ENCODE data around the gene TSPAN18. TPM values are rescaled to one million over a fixed set of nuclear protein-coding genes. Genes with fewer than 3 reads are reported as not detected.

The TSPAN18 gene
- total RNA-seq, 4 donors from 2014 or later: 2.2 to 18.1 (median 3.4) TPM

GRCh38 chr11:44798607-44798972, 71.8 kb downstream of the TSPAN18 start:
- TF ChIP-seq, protein P1, sequence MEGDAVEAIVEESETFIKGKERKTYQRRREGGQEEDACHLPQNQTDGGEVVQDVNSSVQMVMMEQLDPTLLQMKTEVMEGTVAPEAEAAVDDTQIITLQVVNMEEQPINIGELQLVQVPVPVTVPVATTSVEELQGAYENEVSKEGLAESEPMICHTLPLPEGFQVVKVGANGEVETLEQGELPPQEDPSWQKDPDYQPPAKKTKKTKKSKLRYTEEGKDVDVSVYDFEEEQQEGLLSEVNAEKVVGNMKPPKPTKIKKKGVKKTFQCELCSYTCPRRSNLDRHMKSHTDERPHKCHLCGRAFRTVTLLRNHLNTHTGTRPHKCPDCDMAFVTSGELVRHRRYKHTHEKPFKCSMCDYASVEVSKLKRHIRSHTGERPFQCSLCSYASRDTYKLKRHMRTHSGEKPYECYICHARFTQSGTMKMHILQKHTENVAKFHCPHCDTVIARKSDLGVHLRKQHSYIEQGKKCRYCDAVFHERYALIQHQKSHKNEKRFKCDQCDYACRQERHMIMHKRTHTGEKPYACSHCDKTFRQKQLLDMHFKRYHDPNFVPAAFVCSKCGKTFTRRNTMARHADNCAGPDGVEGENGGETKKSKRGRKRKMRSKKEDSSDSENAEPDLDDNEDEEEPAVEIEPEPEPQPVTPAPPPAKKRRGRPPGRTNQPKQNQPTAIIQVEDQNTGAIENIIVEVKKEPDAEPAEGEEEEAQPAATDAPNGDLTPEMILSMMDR (IDR thresholded peaks at IDR 0.05): no peak
- DNase-seq (ENCODE audit: low spot score): no peak
- no peak for ATAC-seq (ENCODE audit: low FRiP score)

GRCh38 chr11:44799012-44799411, 72.2 kb downstream of the TSPAN18 start:
- ATAC-seq (ENCODE audit: low FRiP score): no peak
- TF ChIP-seq, protein P1 (IDR thresholded peaks at IDR 0.05): no peak
- no peak for DNase-seq (ENCODE audit: low spot score)

DNA sequence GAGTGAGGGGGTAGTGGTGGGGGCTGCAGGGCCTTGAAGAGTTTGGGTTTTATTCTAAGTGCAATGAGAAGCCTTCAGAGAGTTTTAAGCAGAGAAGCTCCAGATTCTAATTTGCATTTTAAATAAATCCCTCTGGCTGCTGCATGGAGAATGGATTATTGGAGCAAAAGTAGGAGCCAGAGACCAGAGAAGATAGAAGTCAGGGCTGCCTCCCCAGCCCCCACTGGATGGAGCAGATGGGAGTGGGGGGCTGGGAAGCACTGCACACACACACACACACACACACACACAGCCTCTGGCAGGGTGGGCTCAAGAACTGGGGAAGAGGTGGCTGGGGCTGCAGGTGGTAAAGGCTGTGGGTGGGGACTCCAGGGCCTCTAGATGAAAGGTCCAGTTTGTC, 75.6 kb downstream of the TSPAN18 start:
- DNase-seq (ENCODE audit: low spot score): no peak
- TF ChIP-seq, protein P1 (IDR thresholded peaks at IDR 0.05): no peak
- ATAC-seq (ENCODE audit: low FRiP score): no peak

GRCh38 chr11:44803009-44803408, 76.2 kb downstream of the TSPAN18 start:
- TF ChIP-seq, protein P1 (IDR thresholded peaks at IDR 0.05): no peak
- ATAC-seq (ENCODE audit: low FRiP score) (no peak), DNase-seq (ENCODE audit: low spot score) (no peak)

DNA sequence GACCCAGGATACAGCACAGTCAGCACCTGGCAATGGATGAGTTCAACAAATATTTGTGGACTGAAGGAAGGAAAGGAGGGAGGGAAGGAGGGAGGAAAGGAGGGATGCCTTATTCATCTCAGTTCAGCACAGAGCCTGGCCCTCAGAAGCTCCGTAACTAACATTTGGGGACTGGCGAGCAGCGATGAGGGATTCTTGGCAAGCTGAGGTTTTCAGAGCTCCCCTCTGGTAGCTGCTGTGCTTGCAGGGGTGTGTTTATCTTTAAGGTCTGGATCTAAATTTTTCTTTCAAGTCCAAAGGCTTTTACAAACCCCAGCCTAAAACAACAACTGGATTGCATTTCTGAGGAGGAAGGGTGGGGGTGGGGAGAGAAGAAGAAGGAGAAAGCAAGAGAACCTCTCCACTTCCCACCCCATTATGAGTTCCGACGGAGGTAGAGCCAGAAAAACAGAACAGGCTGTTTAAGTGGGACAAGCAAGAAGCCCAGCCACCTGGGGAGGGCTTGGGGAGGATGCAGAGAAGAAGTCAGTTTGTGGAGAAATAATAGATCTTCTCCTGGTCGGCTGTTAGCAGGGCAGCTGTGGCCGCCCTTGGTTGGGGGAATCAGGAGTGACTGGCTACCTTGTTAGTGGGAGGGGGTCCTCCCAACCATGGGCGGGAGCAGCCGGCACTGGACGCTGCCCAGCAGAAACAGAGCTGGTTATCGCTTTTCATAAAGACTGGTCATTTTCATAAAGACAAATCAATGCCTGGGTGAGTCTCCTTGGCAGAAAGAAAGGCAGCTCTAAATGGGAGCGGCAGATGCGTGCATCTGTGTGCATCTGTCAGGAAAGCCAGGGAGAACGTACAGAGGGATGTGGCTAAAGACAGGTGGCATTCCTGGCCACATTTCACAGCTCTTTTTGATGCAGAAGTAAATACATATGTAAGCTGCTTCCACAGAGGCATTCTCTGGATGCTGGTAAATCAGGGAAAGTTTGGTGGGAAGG, 78.0 kb downstream of the TSPAN18 start:
- DNase-seq (ENCODE audit: low spot score) (no peak), ATAC-seq (ENCODE audit: low FRiP score) (no peak)
- TF ChIP-seq, protein P1 (IDR thresholded peaks at IDR 0.05): no peak

- TF ChIP-seq, protein P1 (IDR thresholded peaks at IDR 0.05): no peak
- ATAC-seq (ENCODE audit: low FRiP score) (no peak), DNase-seq (ENCODE audit: low spot score) (no peak)
Measured at GRCh38 chr11:44805596-44805995, 78.8 kb downstream of the TSPAN18 start.

All from omental fat pad (tissue), 4 donors.